T-helper 9 cell (primary cell): ENCODE data around the gene SYT1.

Experiments used
- DNase-seq: peaks from one replicate; pipeline ENCODE4 v3.0.0-alpha.2; 2020

The SYT1 gene

DNA sequence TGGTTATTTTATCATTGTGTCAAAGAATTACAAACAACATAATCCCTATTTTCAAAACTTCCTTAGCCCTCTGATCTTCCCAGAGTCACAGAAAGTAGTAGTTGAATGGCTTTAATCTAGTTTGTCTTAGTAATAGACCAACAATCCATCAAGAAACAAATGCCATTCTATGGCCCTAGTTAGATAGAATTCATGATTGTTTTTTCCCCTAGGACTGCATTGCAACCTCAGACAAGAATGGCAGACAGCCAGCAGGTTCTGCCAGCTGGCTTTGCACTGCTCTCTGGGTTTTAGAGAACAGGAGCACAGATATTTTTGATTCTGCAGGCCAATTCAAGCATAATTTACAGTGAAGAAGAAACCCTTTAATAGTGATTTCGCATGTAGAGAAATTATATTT, 33.8 kb downstream of the SYT1 start:
- no peak for DNase-seq

GRCh38 chr12:78914859-78915331, 50.3 kb downstream of the SYT1 start:
- DNase-seq: no peak

GRCh38 chr12:78916845-78917480, 52.4 kb downstream of the SYT1 start:
- DNase-seq: no peak

DNA sequence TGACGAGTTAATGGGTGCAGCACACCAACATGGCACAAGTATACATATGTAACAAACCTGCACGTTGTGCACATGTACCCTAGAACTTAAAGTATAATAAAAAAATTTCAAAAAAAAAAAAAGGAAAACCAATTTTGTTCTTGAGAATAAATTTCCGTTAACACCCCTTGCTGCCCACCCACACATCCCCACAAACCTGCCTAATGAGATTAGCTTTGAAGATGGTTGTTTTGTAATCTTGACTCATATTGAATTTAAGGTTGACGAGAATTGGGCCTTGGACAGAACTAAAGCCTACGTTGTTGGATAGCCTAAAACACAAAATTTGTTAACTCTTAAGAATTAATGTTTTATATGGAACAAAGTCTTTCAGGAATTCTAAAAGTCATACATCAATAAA, 52.9 kb downstream of the SYT1 start:
- DNase-seq: no peak

- DNase-seq: no peak
These were observed 53.7 kb downstream of the SYT1 start for GRCh38 chr12:78918268-78918667.

GRCh38 chr12:78928200-78929074, 63.9 kb downstream of the SYT1 start:
- DNase-seq: no peak

DNA sequence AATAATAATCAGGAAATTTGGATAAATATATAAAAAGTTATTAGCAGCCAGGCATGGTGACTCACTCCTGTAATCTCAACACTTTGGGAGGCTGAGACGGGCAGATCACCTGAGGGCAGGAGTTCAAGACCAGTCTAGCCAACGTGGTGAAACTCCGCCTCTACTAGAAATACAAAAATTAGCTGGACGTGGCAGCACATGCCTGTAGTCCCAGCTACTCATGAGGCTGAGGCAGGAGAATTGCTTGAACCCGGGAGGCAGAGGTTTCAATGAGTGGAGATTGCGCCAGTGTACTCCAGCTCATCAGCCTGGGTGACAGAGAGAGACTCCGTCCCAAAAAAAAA, 64.5 kb downstream of the SYT1 start:
- DNase-seq: no peak

DNA sequence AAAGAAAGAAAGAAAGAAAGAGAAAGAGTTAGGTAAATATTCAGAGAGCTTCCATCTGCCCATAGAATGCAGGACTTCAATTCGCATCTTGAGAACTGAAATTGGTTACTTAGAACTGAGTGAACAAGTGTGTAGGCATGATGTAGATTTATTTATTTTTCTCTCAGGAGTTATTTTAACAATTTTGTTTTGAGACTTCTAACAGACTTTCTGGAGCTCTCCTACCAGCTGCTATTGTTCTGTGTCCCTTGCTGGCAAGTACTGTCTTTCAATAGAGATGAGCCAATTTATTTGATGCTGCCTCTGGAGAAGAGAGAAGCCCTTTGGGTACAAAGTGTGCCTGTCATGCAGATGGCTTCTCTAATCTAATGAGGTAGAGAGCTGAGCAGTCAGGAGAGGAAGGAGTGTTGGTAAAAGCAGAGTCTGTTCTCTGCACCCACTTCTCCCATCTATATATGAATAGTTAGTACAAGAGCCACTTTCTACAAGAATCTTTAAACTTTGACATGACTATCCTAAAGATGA, 67.0 kb downstream of the SYT1 start:
- no peak for DNase-seq

- DNase-seq: no peak
These were observed 68.4 kb downstream of the SYT1 start for GRCh38 chr12:78933014-78933413.

GRCh38 chr12:78938341-78939084, 73.9 kb downstream of the SYT1 start:
- DNase-seq: no peak

GRCh38 chr12:78949532-78949931, 85.0 kb downstream of the SYT1 start:
- no peak for DNase-seq

DNA sequence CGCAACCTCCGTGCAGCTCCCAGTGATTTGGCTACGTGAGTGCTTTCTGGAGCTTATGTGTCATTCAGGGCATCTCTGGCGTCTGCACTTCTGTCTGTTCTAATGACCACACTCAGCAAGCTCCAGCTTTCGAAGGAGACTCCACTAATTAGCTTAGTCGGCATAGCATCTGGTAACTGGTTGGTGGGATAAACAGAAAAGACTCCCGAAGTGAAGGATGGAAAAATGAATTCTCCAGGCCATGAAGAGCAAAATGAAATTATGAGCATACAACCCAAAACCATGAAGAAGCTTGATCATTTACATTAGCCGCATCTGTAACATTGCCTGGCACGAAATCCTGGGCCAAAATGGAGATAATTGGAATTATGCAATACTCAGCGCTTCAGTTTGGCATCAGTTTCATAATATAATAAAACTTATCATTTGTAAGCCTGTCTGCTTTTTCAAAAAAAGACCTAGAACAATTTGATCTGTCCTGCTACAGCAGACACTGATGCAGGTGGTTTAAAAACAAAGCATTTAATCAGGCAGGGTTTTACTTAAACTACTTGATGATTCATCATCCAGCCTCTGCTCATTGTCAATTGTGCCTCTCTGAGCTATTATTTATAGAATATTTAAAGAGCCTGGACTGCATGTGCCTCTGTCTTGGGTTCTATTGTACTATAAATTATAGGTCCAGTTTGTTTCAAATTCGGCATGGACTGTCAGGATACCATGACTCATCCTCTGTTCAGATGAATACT, 87.4 kb downstream of the SYT1 start:
- no peak for DNase-seq

DNA sequence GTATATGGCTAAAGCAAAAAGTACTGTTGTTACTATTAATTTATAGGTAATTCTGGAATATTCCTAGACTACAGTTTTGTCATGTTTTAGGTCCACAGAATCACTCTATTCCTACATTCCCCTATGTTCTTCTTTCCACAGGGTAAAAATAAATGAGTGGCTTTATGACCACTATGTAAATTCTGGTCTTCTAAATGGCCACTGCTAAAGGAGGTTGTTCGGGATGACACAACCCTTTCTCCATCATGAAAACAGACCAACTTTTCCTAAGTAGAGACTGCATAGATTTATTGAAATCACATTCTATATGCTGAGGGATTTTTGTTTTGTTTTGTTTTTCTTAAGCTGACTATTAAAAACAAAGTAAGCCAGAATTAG, 88.0 kb downstream of the SYT1 start:
- DNase-seq: no peak

DNA sequence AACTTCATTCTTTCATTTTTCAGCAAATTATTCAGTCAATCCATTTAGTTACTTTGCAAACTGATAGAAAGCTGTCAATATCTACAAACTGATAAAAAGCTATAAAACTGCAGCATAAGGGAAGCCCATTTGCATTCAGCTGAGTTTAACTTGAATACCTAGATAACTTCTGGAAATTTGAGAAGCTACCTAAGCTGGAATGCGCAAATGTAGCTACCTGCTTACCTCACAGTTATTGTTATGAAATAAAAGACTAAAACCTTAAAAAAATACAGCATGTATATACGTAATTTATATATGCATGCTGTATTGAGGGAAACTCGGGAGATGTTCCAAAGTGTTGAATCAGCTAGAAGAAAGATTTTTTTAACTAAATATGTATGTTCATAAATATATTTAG, 94.4 kb downstream of the SYT1 start:
- DNase-seq: no peak

DNA sequence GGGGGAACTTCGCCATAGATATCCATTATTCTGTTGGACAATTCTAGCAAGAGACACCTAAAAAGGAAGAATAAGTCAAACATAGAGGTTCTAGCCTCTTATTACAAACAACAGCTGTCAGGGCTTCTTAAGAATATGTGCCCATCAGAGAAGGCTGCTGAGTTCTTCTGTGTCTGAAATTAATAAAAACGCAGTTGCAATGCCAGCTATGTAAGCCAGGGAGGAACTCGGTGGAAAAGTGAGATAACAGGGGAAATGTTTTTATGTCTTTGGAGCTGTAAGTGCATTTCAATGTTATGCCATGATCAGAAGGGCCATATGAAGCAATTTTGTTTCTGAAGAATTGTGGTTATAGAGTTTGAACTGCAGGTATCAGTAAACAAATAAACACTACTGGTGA, 95.0 kb downstream of the SYT1 start:
- no peak for DNase-seq

DNA sequence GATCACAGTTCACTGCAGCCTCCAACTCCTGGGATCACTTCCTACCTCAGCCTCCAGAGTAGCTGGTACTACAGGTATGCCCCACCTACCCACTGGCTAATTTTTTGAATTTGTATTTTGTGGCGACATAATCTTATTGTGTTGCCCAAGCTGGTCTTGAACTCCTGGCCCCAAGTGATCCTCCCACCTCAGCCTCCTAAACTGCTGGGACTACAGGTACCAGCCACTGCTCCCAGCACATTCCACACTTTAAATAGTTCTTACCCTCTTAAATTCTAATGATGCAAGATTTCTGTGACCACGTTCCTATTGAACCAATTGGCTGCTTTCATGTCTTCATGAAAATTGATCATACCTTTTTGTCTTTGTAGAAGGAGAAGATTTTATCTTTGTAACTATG, 96.6 kb downstream of the SYT1 start:
- DNase-seq: no peak

DNA sequence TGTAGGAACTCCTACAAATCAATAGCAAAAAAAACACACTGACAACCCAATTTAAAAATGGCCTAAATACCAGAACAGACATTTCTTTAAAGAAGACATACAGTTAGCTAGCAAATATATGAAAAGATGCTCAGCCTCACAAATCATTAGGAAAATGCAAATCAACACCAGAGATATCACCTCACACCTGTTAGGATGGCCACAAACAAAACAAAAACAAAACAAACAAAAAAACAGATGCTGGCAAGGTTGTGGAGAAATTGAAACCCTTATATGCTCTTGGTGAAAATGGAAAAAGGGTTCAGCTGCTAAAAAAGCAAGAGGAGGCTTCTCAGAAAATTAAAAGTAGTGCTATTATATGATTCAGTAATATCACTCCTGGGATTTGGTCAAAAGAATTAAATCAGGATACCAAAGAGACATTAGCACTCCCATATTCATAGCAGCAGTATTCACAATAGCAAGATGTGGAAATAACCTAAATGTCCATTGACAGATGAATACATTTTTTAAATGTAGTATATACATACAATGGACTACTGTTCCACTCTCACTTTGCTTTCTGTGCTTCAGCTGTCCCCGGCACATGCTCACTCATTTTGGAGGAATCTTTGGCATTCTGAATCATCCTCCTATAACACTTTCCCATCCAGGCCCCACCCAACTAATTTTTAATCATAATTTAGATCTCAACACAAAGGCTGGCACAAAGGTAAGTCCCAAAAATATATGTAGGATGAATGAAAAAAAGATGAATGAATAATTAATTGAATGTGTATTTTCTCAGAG, 99.1 kb downstream of the SYT1 start:
- no peak for DNase-seq

DNA sequence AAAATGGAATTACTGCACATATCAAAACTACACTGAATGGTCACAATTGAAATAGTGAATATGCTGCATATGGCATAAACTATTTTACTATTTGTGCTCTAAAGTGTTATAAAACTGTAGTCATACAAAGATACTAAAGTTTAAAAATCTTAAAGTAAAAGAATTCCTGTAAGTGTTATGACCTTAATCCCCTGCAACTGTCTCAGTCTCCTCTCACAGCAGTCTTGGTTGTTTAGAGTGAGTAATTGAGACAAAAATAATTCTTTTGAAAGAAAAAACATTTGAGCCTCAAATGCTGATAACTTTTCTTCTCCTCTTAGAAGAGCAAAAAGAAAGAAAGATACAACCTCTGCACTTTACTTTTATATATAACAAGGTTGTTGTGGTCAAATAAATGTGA, 99.9 kb downstream of the SYT1 start:
- DNase-seq: no peak

GRCh38 chr12:78966062-78966461, 101.5 kb downstream of the SYT1 start:
- no peak for DNase-seq

DNA sequence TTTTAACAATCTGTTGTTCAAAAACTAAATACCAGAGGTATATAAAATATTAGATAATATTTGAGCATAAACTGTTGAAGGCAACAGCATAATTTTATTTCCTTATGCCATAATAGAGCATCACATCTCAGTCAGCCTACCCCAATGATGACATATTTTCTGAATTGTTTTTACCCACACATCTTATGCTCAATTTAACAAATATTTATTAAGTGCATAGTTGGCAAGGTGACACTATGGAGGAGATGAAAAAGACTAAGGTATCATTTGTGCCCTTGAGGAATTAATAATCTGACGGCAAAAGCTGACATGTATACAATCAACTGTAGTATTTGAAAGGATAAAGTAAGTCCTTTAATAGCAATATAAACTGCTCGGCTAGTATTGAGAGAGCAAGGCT, 102.4 kb downstream of the SYT1 start:
- DNase-seq: no peak

DNA sequence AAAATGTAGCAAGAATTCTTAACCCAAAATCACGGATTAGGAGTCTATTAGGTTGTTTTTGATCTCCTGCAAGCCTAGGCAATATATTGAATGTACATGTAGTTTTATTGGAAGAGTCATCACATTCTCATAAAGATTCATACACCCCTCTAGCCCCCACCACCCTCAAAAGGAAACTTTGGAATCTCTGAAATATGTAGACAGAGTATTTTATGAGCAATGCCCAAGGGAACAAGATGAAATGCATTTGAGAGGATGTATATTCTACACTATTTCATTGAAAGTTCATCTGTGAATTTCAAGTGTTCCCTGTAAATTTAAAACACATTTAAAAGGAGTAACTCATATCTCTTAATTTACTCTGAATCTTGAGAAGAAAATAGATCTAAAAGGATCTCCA, 103.7 kb downstream of the SYT1 start:
- DNase-seq: no peak

- DNase-seq: no peak
These were observed 105.5 kb downstream of the SYT1 start for GRCh38 chr12:78970041-78970440.
